T-helper 2 cell treated with Interferon-gamma antibody and Interleukin-4, amounts not matched to agents 100 ng/mL and 5 ng/mL, for 36 hours (primary cell): ENCODE results near the gene KLHL40. TPM values are rescaled to one million over a fixed set of nuclear protein-coding genes. Genes with fewer than 3 reads are reported as not detected.

ENCODE experiments used
- intact Hi-C: fragments of 100-400 bp; cut with micrococcal nuclease; formaldehyde crosslinking; loops from one replicate; pipeline ENCODE4 v1.15.1; 2023
- total RNA-seq: library from RNA; stranded (reverse); gene quantifications from 2 replicates; pipeline ENCODE4 v1.2.3, GENCODE V29; 2022

Gene KLHL40
- total RNA-seq, 1 donor from 2014 or later: not detected

DNA sequence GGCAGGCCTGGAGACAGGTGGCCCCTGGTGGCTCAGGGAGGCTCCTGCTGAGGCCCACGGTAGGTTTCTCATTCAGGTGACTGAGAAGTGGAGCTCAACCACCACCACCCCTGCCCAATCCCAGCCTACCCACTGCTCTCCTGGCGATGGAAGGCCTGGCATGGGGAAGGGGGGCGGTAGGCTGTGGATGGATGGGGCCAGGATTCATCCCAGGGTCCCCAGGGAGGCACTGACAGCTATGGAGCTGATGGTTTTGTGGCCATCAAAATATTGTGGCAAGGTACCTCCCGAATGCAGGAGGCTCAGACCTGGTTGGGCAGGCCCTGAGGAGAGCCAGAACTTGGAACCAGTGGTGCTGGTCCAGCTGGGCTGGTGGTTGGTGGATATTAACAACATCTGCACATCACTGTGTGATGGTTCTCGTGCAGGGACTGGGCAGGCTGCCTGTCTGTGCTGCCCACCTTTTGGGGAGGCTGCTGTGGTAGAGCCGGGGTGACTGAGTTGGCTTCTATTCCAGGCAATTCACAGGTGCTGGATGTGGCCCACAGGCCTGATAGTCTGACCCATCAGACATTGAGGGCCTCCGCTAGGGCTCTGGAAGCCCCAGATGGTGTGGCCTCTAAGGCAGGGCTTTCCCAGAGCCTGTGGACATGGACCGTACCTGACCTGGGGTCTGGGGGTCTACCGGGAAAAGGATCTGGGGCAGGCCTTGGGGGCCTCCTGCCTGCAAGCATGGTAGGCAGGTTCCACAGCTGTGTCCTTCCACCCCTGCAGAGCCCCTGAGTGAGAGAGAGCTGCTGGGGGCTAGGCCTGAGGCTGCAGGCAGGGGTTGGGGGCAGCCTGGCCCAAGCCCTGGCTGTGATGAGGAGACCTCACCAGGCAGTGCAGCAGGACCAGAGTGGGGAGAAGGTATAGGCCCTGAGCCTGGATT lies 28.4 kb upstream of the KLHL40 start:
- intact Hi-C loops: loop anchor here (10.0 kb wide), 1 partner anchor 148 kb away; the partner anchor contains the start of genes ACKR2 and HIGD1A

DNA sequence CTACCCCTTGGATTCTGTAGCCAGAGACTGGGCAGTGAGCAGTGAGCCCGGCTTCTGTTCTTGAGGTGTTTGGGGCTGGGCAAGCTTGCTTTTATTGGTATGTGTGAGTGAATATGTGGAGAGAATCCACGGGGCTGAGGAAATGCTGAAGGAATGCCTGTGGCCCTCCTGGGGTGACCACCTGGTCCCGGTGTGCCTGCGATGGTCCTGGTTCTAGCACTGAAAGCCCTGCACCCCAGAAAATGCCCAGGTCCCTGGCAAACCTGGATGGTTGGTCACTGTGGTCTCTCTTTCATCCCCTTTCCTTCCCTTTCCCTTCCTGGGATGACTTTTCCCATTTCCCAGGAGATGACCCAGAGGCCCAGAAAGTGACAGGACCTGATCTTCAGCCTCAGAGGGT lies 27.7 kb upstream of the KLHL40 start:
- intact Hi-C loops: loop anchor here (10.0 kb wide), 1 partner anchor 147 kb away; the partner anchor contains the start of genes ACKR2 and HIGD1A

DNA sequence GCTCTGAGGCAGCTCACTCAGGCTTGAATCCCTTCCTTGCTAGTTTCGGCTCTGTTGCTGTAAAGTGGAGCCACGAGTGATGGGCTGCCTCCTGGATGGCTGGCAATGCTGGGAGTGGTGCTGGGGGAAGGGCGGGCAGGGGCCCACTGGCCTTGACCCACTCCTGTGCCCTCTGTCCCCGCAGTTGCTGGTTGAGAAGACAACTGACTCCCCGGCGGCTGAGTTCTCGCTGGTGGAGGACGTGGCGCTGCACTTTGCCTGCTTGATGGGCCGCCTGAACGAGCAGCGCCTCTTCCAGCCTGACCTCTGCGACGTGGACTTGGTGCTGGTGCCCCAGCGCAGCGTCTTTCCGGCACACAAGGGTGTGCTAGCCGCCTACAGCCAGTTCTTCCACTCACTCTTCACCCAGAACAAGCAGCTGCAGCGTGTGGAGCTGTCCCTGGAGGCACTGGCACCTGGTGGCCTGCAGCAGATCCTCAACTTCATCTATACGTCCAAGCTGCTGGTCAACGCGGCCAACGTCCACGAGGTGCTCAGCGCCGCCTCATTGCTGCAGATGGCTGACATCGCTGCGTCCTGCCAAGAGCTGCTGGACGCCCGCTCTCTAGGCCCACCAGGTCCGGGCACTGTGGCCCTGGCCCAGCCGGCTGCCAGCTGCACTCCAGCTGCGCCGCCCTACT lies 27.1 kb upstream of the KLHL40 start:
- intact Hi-C loops: loop anchor here (10.0 kb wide), 1 partner anchor 147 kb away; the partner anchor contains the start of genes ACKR2 and HIGD1A

DNA sequence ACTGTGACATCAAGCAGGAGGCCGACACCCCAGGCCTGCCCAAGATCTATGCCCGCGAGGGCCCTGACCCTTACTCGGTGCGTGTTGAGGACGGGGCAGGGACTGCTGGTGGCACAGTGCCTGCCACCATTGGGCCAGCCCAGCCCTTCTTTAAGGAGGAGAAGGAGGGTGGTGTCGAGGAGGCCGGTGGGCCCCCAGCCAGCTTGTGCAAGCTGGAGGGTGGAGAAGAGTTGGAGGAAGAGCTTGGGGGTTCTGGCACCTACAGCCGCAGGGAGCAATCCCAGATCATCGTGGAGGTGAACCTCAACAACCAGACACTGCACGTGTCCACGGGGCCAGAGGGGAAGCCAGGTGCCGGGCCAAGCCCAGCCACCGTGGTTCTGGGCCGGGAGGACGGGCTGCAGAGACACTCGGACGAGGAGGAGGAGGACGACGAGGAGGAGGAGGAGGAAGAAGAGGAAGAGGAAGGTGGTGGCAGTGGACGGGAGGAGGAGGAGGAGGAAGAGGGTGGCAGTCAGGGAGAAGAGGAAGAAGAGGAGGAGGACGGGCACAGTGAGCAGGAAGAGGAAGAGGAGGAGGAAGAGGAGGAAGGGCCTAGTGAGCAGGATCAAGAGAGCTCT lies 26.5 kb upstream of the KLHL40 start:
- intact Hi-C loops: loop anchor here (10.0 kb wide), 1 partner anchor 146 kb away; the partner anchor contains the start of genes ACKR2 and HIGD1A

DNA sequence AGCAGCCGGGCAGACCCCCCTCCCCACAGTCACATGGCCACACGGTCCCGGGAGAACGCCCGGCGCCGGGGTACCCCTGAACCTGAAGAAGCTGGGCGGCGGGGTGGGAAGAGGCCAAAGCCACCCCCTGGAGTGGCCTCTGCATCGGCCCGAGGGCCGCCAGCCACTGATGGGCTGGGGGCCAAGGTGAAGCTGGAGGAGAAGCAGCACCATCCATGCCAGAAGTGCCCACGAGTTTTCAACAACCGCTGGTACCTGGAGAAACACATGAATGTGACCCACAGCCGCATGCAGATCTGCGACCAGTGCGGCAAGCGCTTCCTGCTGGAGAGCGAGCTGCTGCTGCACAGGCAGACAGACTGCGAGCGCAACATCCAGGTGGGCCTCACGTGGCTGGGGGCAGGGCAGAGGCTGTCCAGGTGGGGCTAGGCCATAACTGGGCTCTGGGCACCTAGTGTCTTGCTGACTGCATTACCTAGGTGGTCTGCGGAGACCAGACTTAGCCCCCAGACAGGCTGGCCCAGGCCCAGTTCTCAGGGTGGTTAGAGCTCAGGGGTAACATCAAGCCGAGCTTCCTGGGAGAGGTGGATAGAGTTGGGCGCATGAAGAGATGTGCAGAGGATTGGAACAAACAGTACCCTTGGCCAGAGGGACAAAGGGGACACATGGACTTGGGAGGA lies 25.7 kb upstream of the KLHL40 start:
- intact Hi-C loops: loop anchor here (10.0 kb wide), 1 partner anchor 145 kb away; the partner anchor contains the start of genes ACKR2 and HIGD1A

DNA sequence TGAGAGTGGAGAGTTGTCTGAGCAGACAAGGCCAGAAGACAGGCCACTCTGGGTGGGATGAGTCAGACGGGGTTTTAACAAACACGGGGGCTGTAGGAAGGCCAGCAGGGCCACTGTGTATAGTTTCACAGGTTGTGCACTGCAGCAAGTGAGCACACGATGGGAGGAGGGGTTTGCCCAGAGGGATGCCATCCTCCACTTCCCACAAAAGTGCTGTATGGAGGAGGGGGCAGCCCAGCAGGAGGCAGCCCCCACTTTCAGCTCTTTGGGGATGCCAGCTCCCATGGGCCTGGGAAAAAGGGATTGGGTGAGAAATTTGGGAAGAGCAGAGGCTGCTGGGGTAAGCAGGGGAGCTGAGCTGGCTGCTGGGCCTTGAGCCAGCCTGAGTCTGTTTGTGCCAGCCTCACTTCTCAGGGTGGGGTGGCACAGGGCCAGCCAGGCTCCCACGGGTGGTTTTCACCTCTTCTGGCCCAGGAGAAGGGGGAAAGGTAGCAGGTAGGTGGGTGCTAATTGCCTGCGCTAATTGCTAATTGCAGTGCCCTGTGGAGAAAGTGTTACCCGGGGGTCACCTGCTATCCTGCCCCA lies 25.1 kb upstream of the KLHL40 start:
- intact Hi-C loops: no loop called here

DNA sequence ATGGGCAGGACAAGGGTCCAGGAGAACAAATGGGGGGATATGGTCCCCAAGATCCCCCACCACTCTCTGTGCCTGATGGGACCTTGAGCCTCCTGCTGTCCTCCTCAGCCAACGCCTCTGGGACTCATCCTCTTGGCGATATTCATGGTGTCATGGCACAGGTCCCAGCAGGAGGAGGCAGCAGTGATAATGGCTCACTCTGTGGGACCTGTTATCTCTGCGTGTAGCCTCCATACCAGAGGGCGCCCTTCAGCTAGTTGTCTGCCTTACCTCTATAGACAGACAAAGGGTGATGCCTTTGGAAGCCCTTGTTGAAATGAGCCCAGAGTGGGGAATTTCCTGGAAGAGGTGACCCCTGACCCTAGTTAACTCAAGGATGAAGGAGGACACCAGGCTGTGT lies 24.4 kb upstream of the KLHL40 start:
- intact Hi-C loops: no loop called here

DNA sequence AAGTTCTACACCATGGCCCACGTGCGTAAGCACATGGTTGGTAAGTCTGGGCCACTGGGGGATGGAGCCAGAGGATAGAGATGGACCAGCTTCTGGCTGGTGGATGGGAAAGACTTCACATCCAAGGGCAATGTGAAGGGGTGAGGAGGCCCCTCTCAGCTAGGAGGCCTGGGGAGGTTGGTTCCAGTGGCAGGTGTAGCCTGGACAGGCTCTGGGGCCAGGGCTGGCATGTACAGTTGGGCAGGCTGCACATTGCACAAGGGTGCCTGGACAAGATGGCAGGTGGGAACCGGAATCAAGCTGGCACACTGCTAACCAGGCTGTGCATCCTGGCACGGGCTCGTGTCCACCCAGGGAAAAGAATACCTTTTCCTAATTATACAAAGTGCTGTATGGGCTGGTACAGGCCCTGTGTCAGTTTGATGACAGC lies 23.7 kb upstream of the KLHL40 start:
- intact Hi-C loops: no loop called here

DNA sequence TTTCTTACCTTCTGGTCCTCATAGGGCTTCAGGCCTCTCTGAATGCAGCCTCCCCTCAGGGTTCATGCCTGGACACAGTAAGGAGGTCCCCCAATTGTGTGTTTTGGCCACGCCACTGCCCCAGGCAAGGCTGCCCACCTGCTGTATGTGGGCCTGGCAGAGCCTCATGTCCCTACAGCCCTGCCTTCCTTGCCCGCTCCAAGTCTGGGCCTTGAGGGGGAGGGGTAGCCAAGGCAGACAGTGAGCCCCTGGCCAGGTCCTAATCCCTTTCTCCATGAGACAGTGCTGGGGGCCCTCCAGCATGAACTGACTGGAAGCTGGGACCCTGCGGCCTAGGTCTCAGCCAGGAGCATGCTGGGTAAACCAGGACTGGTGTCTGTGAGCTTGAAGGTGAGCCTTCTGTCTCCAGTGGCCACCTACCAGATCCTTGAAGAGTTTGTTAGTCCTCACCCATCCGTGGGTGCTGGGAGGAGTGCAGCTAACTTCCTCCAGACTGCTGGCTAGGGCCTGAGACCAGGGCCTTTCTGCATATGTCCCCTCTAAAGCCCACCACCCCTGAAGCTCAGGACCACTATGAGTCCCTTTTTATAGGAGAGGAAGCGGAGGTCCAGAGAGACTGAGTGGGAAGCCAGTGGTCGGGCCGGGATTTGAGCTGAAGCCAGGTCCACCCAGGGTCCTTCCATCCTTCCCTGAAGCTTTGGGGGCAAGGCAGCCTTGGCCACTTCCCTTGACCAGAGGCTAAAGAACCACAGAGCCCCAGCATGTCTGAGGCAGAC lies 23.1 kb upstream of the KLHL40 start:
- intact Hi-C loops: no loop called here

DNA sequence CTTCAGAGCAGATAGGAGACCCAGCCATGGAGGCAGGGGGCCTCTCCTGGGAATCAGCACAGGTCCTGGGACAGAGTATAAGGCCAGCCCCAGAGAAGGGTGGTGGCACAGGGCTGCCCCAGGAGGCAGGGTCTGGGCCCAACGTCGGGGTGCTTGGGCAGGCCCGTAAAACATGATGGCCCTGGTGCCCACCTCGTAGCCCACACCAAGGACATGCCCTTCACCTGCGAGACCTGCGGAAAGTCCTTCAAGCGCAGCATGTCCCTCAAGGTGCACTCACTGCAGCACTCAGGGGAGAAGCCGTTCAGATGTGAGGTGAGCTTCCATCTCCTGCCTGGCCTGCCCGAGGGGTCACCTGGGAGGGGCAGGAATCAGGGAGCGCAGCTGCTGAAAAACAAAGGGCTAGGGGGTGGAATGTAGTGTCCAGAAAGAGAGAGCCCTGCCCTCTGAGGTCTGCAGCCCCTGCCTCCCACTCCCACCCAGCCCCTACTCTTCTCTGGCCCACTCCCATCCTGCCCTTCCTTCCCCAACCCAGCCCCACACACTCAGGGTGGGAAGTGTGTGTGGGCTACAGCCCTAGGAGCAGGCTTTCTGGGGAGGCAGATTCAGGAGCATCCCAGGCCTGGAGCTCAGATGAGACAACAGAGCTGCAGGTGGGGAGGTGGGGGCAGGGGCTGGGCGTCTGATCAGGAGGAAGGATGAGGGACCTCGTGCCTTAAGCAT lies 22.4 kb upstream of the KLHL40 start:
- intact Hi-C loops: no loop called here

DNA sequence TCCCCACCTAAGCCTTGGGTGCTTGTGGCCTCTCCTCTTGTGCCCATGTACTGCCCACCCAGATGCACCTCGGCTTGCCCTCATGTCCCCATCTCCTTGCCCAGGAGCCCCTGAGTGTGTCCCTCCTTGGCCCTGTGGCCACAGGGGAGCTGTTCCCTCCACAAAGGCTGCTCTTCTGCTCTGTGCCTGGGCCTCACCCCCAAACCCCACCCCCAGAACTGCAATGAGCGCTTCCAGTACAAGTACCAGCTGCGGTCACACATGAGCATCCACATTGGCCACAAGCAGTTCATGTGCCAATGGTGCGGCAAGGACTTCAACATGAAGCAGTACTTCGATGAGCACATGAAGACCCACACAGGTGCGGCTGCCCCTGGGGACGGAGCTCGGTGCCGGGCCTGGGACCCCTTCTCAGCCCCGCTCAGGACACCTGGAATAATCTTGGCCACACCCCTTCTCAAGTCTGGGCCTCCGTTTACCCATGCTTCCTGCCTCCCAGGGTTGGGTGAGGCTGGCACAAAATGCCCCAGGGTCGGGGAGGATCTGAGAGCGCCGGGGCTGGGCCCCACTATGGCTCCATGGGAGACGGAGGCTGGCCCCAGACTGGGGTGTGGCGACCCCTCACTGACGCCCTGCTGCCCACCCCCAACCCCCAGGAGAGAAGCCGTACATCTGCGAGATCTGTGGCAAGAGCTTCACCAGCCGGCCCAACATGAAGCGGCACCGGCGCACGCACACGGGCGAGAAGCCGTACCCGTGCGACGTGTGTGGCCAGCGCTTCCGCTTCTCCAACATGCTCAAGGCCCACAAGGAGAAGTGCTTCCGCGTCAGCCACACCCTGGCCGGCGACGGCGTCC lies 21.5 kb upstream of the KLHL40 start:
- intact Hi-C loops: no loop called here

DNA sequence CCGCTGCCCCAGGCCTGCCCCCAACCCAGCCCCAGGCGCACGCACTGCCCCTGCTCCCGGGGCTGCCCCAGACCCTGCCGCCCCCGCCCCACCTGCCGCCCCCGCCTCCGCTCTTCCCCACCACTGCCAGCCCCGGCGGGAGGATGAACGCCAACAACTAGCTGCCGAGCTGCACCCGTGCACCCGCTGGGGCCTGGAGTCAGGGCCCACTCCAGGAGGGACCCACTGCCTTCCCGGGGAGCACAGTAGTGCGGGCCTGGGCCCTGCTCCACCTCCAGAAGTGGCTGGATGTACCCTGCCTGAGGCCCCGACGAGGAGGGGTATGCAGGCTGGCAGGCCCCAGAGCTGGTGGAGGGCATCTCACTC lies 20.9 kb upstream of the KLHL40 start:
- intact Hi-C loops: no loop called here

DNA sequence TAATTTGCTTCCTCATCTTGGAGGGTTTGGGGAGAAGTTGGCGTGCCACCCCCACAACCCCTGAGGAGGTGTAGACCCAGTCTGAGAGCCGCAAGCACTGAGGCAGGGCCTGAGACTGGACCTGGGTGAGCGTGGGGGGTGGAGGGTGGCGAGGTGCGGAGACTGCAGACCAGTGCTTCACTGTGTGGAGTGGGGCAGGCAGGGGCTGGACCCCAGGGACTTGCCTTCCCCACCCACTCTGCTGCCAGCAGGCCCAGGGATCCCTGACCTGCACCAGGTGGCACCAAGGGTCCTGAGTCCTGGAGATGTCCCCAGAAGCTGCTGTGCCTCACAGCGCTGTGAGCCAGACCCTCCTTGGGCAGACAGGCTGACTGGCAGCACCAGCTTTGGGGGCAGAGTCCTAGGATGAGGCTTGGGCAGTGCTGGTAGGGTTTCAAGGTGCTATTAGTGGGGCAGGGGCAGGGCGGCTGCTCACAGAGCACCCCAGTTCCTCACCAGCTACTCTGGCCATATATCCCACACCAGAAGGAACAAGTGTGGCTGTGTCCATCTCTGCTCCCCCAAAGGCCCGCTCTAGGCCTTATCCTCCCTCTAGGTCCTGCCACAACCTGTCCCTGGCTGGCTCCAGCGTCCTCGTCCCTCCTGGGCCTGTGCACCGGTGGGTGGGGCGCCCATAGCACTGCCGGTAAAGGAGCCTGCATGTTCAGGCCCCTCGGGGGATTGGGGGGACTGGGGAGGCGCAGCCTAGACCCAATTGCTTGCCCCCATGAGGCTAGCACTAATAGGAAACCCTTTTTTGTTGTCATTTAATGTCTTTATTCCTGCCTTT lies 20.1 kb upstream of the KLHL40 start:
- intact Hi-C loops: no loop called here

DNA sequence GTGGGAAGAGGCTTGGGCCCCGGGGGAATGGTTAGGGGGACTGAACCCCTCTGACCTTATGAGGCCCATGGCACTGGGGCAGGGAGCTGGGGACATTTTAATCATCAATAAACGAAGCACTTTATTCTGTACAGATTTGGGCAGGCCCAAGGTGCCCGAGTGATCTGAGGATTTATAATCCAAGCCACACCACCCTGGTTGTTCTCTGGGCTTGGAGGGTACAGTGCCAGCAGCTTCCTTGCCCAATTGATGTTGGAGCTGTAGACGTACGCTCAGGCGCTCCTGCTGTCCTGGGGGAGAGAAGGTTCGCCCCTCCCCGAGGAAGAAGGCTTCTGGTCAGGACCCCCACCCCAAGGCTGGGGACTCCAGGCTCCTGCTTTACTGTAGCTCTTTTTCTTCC lies 19.3 kb upstream of the KLHL40 start:
- intact Hi-C loops: no loop called here

DNA sequence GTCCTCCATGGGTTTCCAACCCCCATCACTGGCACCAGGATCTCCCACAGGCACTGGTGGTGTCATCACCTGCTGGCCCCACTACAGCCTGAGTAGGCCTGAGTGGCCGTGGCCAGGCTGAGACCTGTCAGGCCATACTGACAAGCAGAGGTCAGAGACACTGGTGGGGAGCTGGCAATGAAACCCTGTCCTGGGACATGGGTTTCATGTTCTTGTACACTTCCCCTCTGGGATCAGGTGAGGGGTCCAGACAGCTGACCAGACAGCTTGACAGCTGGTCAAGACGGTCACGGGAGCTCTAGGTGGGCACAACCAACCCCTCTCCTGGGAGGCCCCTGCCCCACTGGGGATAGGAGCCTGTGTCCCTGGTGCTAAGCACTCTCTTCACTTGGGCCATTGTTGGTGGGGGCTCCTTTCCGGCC lies 18.7 kb upstream of the KLHL40 start:
- intact Hi-C loops: no loop called here

DNA sequence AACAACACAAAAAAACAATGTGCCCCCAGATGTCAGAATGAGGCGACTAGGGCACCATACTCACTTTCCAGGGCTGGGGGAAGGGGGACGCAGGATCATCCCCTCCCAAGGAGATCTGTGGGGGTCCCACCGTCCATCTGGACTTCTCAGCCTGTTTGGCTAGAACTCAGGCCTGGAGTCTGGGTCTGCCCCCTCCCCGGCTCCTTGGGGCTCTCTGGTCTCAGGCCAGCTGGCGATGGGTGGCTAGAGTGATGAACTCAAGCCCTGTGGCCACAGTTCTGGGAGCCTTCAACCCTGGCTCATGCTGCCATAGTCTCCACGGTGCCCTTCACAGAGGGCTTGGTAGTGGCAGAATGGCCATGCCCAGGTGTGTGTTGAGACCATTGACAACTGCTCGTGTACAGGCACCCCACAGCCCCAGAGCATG lies 18.2 kb upstream of the KLHL40 start:
- intact Hi-C loops: no loop called here
